Skin epidermis (tissue), 12 donors: Measurements from ENCODE around the gene ENTPD1.
"Not testable (repeated sequence)": the region's sequence is repeated elsewhere in the genome, so short reads cannot be mapped to it uniquely, and the experiment has no call there.

ENCODE experiments used
- H3K27ac ChIP-seq, 21 experiments: fragments of 200-600 bp; sonication (generic) in 11 of 21; one replicate each; pipeline ENCODE4 v1.5.0; 2020; ENCODE audit warnings: mild to moderate bottlenecking in 3 of 21, inconsistent platforms in 2 of 21, moderate library complexity in 2 of 21
- H3K4me3 ChIP-seq, 7 experiments: fragments of 200-600 bp; sonication (generic) in 2 of 7; one replicate each; pipeline ENCODE4 v1.5.0; 2020; ENCODE audit warnings: inconsistent platforms in 2 of 7, mild to moderate bottlenecking in 2 of 7, moderate library complexity in 1 of 7

The ENTPD1 gene

DNA sequence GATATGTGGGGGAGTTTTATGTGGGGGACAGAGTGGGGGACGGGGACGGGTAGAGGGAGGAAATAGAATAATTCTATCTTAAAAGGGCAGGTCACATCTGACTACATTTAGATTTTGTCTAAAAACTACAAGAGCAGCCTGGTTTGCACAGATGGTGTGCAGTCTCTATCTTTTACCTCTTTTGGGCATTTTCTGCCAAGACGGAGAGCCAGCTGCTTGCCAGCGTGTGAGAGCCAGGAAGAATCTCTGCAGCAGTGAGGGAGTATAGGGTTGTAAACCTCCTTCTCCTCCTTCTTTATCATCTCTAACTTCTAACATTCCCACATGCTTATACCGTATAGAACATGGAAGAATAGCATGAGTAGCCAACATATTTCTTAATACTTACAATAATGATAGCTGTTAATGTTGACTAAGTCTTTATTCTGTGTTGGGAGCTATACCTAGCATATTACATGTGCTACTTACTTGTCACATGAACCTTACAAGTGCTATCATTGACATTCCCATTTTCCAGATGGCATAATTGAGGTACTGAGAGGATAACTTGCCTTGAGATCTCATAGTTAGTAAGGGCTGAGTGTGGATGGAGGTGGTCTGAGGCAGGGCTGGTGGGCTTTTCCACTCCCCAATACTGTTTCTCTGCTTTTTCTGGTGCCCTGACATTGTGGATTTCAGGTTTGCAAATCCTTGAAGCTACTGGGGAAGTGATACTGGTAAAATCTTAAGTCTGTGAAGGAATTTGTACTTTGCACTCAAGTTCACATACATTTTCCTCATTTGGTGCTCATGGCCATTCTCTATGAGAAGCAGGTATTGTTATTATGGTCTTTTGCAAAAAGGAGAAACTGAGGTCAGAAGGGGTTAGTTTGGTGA is 1.1 kb downstream of the ENTPD1 start:
- Histone ChIP-seq H3K4me3 (peak overlapping the region; percentile 21 to 38 (median 27)), H3K27ac (peak overlapping the region in 20 of 21 experiments; percentile 44 to 92 (median 76))

GRCh38 chr10:95758351-95759025 is 2.5 kb downstream of the ENTPD1 start:
- H3K4me3 ChIP-seq = no peak overlapping the region
- H3K27ac ChIP-seq = peak overlapping the region in 18 of 21 experiments; percentile 5 to 92 (median 60)

GRCh38 chr10:95759233-95759826 is 3.4 kb downstream of the ENTPD1 start:
- Histone ChIP-seq H3K4me3 (no peak overlapping the region), H3K27ac (peak overlapping the region in 15 of 21 experiments; percentile 5 to 92 (median 63))

- peak overlapping the region in 15 of 21 experiments; percentile 12 to 92 (median 37) for H3K27ac ChIP-seq
- no peak overlapping the region for H3K4me3 ChIP-seq
Measured at GRCh38 chr10:95761939-95762492, 6.1 kb downstream of the ENTPD1 start.

GRCh38 chr10:95767884-95768556 is 12.1 kb downstream of the ENTPD1 start:
- peak overlapping the region in 14 of 21 experiments; percentile 4 to 70 (median 58) for H3K27ac ChIP-seq
- no peak overlapping the region for H3K4me3 ChIP-seq

DNA sequence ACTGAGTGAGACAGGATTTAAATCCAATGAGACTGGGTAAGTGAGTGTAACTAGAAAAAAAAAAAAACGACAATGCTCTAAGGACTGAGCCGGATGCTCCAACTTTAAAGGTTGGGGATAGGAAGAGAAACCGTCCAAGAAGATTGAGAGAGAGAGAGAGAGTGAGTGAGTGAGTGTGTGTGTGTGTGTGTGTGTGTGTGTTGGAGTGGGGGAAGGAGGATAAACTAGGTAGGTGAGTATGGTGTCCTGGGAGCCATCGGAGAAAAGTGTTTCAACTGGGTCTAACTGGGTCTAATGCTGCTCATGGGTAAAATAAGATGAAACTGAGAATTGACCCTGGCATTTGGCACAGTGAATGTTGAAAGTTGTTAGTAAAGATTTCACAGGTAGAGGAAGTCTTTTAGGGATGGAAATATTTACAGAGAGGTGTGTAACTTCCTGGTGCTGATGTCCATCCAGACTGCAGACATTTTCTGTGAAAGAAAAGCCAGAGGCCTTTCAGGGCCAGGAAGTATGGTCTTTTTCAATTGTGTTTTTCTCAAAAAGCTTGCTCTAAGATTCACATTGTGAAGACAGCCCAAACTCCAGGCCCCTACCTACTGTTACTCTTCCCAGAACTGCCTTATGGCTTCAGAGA is 14.2 kb downstream of the ENTPD1 start:
- H3K4me3 ChIP-seq = no peak overlapping the region
- H3K27ac ChIP-seq = peak overlapping the region in 5 of 21 experiments; percentile 21 to 67 (median 57)

DNA sequence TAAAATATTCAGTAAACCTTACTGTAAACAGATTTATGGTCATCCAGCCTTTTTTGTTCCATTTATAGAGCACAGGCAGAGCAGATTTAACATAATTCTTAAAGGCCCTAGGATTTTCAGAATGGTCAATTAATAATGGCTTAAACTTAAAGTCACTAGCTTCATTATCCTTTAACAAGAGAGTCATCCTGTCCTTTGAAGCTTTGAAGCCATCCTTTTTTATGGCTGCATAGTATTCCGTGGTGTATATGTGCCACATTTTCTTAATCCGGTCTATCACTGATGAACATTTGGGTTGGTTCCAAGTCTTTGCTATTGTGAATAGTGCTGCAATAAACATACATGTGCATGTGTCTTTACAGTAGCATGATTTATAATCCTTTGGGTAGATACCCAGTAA is 17.5 kb downstream of the ENTPD1 start:
- H3K27ac ChIP-seq, H3K4me3 ChIP-seq: not testable (repeated sequence)

DNA sequence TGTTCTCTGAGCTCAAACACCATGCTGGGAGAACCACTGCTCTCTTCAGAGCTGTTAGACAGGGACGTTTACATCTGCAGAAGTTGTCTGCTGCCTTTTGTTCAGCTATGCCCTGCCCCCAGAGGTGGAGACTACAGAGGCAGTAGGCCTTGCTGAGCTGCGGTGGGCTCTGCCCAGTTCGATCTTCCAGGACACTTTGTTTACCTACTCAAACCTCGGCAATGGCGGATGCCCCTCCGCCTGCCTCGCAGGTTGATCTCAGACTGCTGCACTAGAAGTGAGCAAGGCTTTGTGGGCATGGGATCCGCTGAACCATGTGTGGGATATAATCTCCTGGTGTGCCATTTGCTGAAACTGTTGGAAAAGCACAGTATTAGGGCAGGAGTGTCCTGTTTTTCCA is 21.7 kb downstream of the ENTPD1 start:
- not testable (repeated sequence) for H3K27ac ChIP-seq, H3K4me3 ChIP-seq

DNA sequence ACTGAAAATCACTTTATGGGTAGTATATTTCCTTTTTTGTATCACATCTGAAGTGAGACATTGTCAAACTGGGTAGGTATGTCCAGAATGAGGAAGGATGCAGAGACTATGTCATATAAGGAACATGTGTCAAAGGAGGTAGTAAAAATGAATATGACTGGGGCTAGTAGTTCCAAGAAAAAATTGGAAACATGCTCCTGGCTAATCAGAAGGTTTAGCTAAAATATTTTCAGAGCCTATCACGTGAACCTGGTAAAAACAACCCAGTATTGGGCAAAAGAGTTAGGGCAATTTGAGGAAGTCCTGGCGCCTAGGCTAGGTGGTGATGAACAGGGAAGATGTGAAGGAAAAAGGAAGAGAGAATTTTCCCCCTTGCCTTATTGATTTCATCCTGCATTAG is 26.4 kb downstream of the ENTPD1 start:
- Histone ChIP-seq H3K27ac (peak overlapping the region in 4 of 21 experiments; percentile 34 to 56 (median 40)), H3K4me3 (no peak overlapping the region)

GRCh38 chr10:95783741-95784140 is 27.8 kb downstream of the ENTPD1 start:
- Histone ChIP-seq H3K4me3 (no peak overlapping the region), H3K27ac (peak overlapping the region in 7 of 21 experiments; percentile 1 to 37 (median 33))

DNA sequence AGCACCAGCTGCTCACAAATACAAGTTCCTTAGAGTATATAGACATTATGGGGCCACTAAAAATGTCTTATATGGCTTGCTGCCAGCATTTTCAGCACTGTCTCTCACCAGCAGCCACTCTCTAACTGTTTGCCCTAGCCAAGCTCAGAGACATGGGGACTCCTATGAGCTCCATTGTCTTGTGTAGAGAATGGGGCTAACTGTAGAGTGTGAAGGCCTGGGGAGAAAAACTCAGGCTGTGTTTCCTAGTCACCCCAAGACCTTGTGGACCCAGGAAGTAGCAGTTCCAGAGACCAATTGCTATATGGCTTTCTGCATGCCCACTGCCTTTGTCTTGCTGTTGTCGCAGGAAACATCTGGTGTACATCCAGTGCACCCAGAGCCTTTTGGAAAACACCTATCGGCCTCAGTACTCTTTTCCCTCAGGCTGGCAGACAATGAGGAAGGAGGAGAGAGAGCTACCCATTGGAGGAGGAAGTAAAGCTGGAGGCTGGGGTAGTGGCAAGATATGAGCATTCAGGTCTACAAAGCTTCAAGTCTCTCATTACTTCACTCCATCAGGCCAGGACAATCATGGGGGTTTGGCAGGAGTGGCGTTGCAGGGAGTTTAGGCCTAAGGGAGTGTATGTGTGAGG is 28.4 kb downstream of the ENTPD1 start:
- Histone ChIP-seq H3K27ac (peak overlapping the region in 11 of 21 experiments; percentile 18 to 72 (median 33)), H3K4me3 (no peak overlapping the region)

- peak overlapping the region in 4 of 21 experiments; percentile 3 to 35 (median 17) for H3K27ac ChIP-seq
- no peak overlapping the region for H3K4me3 ChIP-seq
Measured at GRCh38 chr10:95785317-95785716, 29.4 kb downstream of the ENTPD1 start.

GRCh38 chr10:95785942-95786669 is 30.1 kb downstream of the ENTPD1 start:
- H3K27ac ChIP-seq = peak overlapping the region in 4 of 21 experiments; percentile 5 to 59 (median 23)
- H3K4me3 ChIP-seq = no peak overlapping the region

GRCh38 chr10:95787447-95787846 is 31.5 kb downstream of the ENTPD1 start:
- no peak overlapping the region for H3K4me3 ChIP-seq
- H3K27ac ChIP-seq = peak overlapping the region in 1 of 21 experiments; percentile 21

DNA sequence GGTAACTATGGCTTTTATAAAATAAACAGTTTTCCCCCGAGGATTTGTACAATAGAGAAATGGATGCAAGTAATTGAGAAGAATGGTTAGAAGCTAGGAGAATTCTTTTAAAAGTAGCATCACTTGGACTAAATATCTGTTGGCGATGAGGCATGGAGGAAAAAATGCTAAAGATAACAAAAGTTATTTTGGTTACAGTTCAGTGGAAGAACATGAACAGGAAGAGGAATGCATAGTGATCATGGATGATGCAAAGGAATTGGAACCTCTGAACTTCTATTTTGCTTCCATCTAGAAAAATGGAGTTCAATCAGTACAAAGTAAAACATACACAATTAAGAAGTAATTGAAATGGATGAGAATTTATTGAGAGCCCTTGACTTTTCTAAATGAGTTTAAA is 32.9 kb downstream of the ENTPD1 start:
- no peak overlapping the region for H3K4me3 ChIP-seq
- no peak overlapping the region for H3K27ac ChIP-seq

DNA sequence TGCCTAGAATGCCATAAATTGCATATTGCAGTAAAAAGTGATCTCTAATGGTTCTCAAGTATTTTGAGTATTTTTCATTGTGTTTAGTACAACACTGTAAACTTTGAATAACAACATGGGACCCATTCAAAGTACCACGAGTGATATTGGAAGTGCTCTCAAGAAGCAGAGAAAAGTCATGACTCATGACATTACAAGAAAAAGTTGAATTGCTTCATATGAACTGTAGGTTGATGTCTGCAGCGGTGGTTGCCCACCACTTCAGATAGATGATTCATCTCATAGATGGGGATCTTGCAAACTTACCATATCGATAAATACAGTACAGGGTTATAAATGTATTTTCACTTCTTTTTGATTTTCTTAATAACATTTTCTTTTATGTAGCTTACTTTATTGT is 33.9 kb downstream of the ENTPD1 start:
- Histone ChIP-seq H3K4me3 (no peak overlapping the region), H3K27ac (no peak overlapping the region)

GRCh38 chr10:95790982-95791381 is 35.0 kb downstream of the ENTPD1 start:
- H3K27ac ChIP-seq = peak overlapping the region in 5 of 21 experiments; percentile 50 to 78 (median 66)

More at GRCh38 chr10:95790982-95791381, 35.0 kb downstream of the ENTPD1 start:
- no peak overlapping the region for H3K4me3 ChIP-seq
